ENCODE results near the gene LCTL. TPM values are rescaled to one million over a fixed set of nuclear protein-coding genes. Genes with fewer than 3 reads are reported as not detected.
A peak's percentile ranks its signal among the peaks of the same experiment; 100 is the strongest.

LCTL gene
- total and polyA plus RNA-seq, 11 donors = not detected

DNA sequence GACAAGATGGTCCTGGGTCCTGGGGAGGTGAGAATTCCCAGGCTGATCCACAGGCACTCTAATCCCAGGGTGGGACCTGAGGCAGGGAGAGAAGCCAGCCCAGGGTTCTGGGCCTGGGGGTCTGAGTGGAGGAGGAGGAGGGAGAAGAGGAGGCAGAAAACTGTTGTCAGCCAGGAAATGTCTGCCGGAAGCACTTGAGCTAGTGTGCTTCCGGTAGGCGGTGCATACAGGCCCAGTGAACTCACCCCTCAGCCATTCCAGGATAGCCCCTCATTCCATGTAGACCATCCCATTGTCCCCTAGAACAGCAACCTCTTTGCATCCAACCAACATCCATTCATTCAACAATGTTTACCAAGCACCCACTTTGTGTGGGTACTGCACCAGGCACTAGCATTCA lies 47.9 kb upstream of the LCTL start:
- no peak for DNase-seq
- peaks cover 0 to 55% (median 17%) of the 10 kb centered on the region in 12 donors for H3K4me1 ChIP-seq
- no peak for ATAC-seq
- H3K27ac ChIP-seq = no peak overlapping the region
- H3K9me3 ChIP-seq = no peaks in the 10 kb centered on the region
- H3K36me3 ChIP-seq = no peaks in the 10 kb centered on the region
- 54 to 80% (median 57%) methylated on average over 1 to 3 of the region's 3 CpGs for WGBS, 4 donors
- intact Hi-C loops (cut with DNase I) = loop anchor here in 1 of 10 donors (5.0 kb wide), 1 partner anchor 159 kb away; no protein-coding TSS in a partner anchor
- no peak overlapping the region for H3K4me3 ChIP-seq
- no peaks in the 10 kb centered on the region for H3K27me3 ChIP-seq
- TF ChIP-seq POLR2A (IDR thresholded peaks at IDR 0.05) = no peak
- TF ChIP-seq, protein P1, sequence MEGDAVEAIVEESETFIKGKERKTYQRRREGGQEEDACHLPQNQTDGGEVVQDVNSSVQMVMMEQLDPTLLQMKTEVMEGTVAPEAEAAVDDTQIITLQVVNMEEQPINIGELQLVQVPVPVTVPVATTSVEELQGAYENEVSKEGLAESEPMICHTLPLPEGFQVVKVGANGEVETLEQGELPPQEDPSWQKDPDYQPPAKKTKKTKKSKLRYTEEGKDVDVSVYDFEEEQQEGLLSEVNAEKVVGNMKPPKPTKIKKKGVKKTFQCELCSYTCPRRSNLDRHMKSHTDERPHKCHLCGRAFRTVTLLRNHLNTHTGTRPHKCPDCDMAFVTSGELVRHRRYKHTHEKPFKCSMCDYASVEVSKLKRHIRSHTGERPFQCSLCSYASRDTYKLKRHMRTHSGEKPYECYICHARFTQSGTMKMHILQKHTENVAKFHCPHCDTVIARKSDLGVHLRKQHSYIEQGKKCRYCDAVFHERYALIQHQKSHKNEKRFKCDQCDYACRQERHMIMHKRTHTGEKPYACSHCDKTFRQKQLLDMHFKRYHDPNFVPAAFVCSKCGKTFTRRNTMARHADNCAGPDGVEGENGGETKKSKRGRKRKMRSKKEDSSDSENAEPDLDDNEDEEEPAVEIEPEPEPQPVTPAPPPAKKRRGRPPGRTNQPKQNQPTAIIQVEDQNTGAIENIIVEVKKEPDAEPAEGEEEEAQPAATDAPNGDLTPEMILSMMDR (IDR thresholded peaks at IDR 0.05) = no peak

DNA sequence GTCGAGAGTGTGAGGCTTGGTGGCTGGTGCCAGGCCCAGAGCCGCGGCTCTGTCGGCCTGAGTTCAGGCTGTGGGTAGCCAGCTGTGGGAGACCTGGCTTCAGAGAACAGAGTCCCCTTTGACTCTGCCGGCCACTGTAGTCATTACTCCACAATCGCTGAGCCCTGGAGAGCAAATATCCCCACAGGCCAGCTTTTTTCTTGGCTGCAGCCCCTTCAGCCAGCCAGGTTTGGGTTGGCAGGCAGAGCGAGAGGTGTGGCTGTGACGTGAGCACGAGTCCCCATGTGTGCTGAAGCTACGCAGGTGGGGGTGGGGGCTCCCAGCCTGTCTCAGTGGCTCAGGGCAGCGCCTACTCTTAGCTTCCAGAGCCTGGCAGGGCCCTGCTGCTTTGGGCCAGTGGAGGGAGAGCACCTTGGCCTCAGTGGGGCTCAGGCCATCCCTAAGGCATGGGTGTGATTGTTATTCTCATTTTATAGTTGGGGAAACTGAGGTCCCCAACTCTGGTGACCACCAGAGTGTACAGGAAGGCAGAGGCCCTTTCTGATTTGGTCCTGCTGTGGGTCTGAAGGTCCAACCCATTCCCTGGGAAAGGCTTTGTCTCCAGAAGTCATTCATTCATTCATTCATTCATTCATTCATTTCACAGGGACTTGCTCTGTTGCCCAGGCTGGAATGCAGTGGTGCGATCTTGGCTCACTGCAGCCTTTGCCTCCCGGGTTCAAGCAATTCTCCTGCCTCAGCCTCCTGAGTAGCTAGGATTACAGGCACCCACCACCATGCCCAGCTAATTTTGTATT lies 45.7 kb upstream of the LCTL start:
- intact Hi-C loops (cut with DNase I) = loop anchor here in 1 of 10 donors (5.0 kb wide), 1 partner anchor 161 kb away; no protein-coding TSS in a partner anchor
- Histone ChIP-seq H3K27ac (no peak overlapping the region), H3K4me3 (no peak overlapping the region), H3K27me3 (no peaks in the 10 kb centered on the region), H3K4me1 (peaks cover 0 to 32% (median 5%) of the 10 kb centered on the region in 12 donors), H3K9me3 (no peaks in the 10 kb centered on the region), H3K36me3 (no peaks in the 10 kb centered on the region)
- no peak for DNase-seq
- 68 to 82% (median 78%) methylated on average over 13 of the region's 13 CpGs for WGBS, 4 donors
- TF ChIP-seq POLR2A (IDR thresholded peaks at IDR 0.05) = no peak
- TF ChIP-seq, protein P1 (IDR thresholded peaks at IDR 0.05) = no peak
- ATAC-seq = peak in 1 of 4 donors; percentile 60

DNA sequence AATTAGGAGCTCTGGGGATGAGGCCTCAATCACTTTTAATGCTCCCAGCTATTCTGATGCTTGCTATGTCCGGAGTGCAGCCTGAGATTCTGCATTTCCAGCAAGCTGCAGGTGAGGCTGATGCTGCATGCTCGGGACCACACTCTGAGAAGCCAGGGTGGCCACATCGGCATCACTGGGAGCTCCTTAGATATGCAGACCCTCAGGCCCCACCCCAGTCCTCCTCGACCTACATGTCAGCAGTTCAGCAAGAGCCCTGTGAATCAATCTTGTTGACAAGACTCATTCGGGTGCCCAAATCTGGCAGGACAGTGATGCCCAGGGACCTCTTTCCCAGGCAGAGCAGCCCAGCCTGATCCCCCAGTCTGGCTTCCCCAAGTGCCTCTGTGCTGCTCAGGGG lies 44.1 kb upstream of the LCTL start:
- DNase-seq (no peak), ATAC-seq (no peak)
- WGBS, 4 donors = 79 to 84% (median 81%) methylated on average over 1 to 5 of the region's 5 CpGs
- Histone ChIP-seq H3K36me3 (no peaks in the 10 kb centered on the region), H3K9me3 (no peaks in the 10 kb centered on the region), H3K27ac (no peak overlapping the region), H3K4me1 (peaks cover 0 to 17% (median 5%) of the 10 kb centered on the region in 12 donors), H3K27me3 (no peaks in the 10 kb centered on the region), H3K4me3 (no peak overlapping the region)
- no peak for TF ChIP-seq POLR2A (IDR thresholded peaks at IDR 0.05)
- TF ChIP-seq, protein P1 (IDR thresholded peaks at IDR 0.05) = no peak
- intact Hi-C loops (cut with DNase I) = loop anchor here in 3 of 10 donors (2.0 to 5.0 kb wide), 3 partner anchors 162 to 242 kb away; no protein-coding TSS in a partner anchor

DNA sequence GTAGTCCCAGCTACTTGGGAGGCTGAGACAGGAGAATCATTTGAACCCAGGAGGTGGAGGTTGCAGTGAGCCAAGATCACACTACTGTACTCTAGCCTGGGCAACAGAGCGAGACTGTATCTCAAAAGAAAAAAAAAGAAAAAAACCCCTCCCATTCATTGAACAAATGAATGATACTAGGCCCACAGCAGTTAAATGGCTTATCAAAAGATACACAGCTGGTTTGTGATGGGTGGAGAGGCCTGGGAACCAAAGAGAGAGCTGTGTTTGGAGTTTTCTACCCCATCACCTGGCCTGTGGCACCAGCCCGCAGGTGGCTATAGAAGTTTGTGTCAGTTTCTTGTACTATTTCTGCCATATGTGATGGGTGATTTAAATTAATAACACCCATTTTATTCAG lies 43.1 kb upstream of the LCTL start:
- Histone ChIP-seq H3K27ac (no peak overlapping the region), H3K36me3 (no peaks in the 10 kb centered on the region), H3K27me3 (no peaks in the 10 kb centered on the region), H3K4me3 (no peak overlapping the region), H3K9me3 (no peaks in the 10 kb centered on the region), H3K4me1 (peaks cover 0 to 8% (median 4%) of the 10 kb centered on the region in 12 donors)
- intact Hi-C loops (cut with DNase I) = loop anchor here in 3 of 10 donors (2.0 to 5.0 kb wide), 2 partner anchors 166 to 243 kb away; no protein-coding TSS in a partner anchor
- TF ChIP-seq POLR2A (IDR thresholded peaks at IDR 0.05) = no peak
- TF ChIP-seq, protein P1 (IDR thresholded peaks at IDR 0.05) = no peak
- no peak for DNase-seq
- WGBS, 4 donors = 91 to 100% (median 96%) methylated on average over 2 of the region's 2 CpGs
- no peak for ATAC-seq
